Mammary epithelial cell (primary cell): Measurements from ENCODE around the gene AKAP6.

ENCODE experiments used
- CTCF ChIP-seq, 2 donors: IDR thresholded peaks in 1 of 2; conservative IDR thresholded peaks in 1 of 2; 2 replicates each; pipeline ENCODE4 v1.5.1; 2011 to 2012; ENCODE audit warnings: inconsistent platforms in 2 of 2, low read length in 2 of 2, mild to moderate bottlenecking in 2 of 2, control low read depth in 1 of 2, low read depth in 1 of 2; ENCODE audit not compliant: insufficient read depth in 1 of 2; ENCODE audit errors: extremely low read depth in 1 of 2
- EZH2 ChIP-seq: IDR thresholded peaks from 2 replicates; pipeline ENCODE4 v1.6.1; 2012; ENCODE audit warnings: low read length, inconsistent platforms, borderline replicate concordance

- TF ChIP-seq CTCF (conservative IDR thresholded peaks at IDR 0.05 in 1 of 2, IDR thresholded peaks at IDR 0.05 in 1 of 2; ENCODE audit: extremely low read depth in 1 of 2, insufficient read depth in 1 of 2, low read depth in 1 of 2, low read length in 2 of 2), result no peak
- no peak for TF ChIP-seq EZH2
These were observed 76.8 kb downstream of the AKAP6 start for GRCh38 chr14:32405856-32406255.
